PFSK-1 (cell line): ENCODE results near the gene SMYD4.

Experiments
- FOXP2 ChIP-seq: optimal IDR thresholded peaks from 2 replicates; pipeline ENCODE3; 2011; ENCODE audit warnings: borderline replicate concordance, control low read depth, inconsistent platforms; ENCODE audit not compliant: insufficient read depth; ENCODE audit errors: extremely low read length, extremely low read depth
- POLR2AphosphoS5 ChIP-seq: IDR thresholded peaks from 2 replicates; pipeline ENCODE4 v1.6.1; 2012; ENCODE audit warnings: low read depth, mild to moderate bottlenecking, control low read depth, low read length, moderate library complexity
- REST ChIP-seq, 2 experiments: IDR thresholded peaks; 2 replicates each; pipeline versions ENCODE4 v1.6.1 to v1.8.0; 2011 to 2012; ENCODE audit warnings: low read depth in 2 of 2, low read length in 2 of 2, control low read depth in 1 of 2, inconsistent platforms in 1 of 2, mild to moderate bottlenecking in 1 of 2, moderate library complexity in 1 of 2; ENCODE audit not compliant: insufficient read depth in 1 of 2
- SIN3A ChIP-seq: IDR thresholded peaks from 2 replicates; pipeline ENCODE4 v1.6.1; 2012; ENCODE audit warnings: mild to moderate bottlenecking, low read length, moderate library complexity, borderline replicate concordance; ENCODE audit not compliant: insufficient read depth
- TAF1 ChIP-seq: IDR thresholded peaks from 2 replicates; pipeline ENCODE4 v1.6.1; 2012; ENCODE audit warnings: low read length, control low read depth, borderline replicate concordance; ENCODE audit not compliant: insufficient read depth

Gene SMYD4

GRCh38 chr17:1792495-1793446, 36.9 kb downstream of the SMYD4 start:
- TF ChIP-seq REST (IDR thresholded peaks at IDR 0.05; ENCODE audit: insufficient read depth in 1 of 2, low read depth in 2 of 2, low read length in 2 of 2) (no peak), SIN3A (no peak), POLR2AphosphoS5 (no peak), FOXP2 (no peak), TAF1 (no peak)

- TF ChIP-seq POLR2AphosphoS5 (no peak), FOXP2 (no peak), SIN3A (no peak), TAF1 (no peak), REST (IDR thresholded peaks at IDR 0.05; ENCODE audit: insufficient read depth in 1 of 2, low read depth in 2 of 2, low read length in 2 of 2) (no peak)
Measured at GRCh38 chr17:1789936-1790335, 39.8 kb downstream of the SMYD4 start.

GRCh38 chr17:1787301-1787902, 42.3 kb downstream of the SMYD4 start:
- peak; percentile 53 for TF ChIP-seq FOXP2
- TF ChIP-seq POLR2AphosphoS5: no peak
- TF ChIP-seq TAF1: peak; percentile 11; the same call in 1 of the 2 replicates

- TF ChIP-seq REST (IDR thresholded peaks at IDR 0.05; ENCODE audit: insufficient read depth in 1 of 2, low read depth in 2 of 2, low read length in 2 of 2) (no peak), TAF1 (no peak), SIN3A (no peak), POLR2AphosphoS5 (no peak), FOXP2 (no peak)
Measured at GRCh38 chr17:1786708-1787107, 43.0 kb downstream of the SMYD4 start.

GRCh38 chr17:1785930-1786329, 43.8 kb downstream of the SMYD4 start:
- TF ChIP-seq REST (IDR thresholded peaks at IDR 0.05; ENCODE audit: insufficient read depth in 1 of 2, low read depth in 2 of 2, low read length in 2 of 2): no peak
- no peak for TF ChIP-seq FOXP2
- TF ChIP-seq TAF1: no peak
